Mucosa of descending colon (tissue), 3 donors: ENCODE measurements around the gene ZCCHC14. TPM values are rescaled to one million over a fixed set of nuclear protein-coding genes. Genes with fewer than 3 reads are reported as not detected.

Experiments
- ATAC-seq: fragments of 200-7000 bp; cut with Tn5 transposase; one replicate; pipeline ENCODE4 v1.9.1; 2020; ENCODE audit warnings: mild to moderate bottlenecking, moderate library complexity
- DNase-seq, 3 donors: peaks; one replicate each; pipeline ENCODE4 v3.0.0-alpha.2; 2020
- H3K36me3 ChIP-seq: fragments of 200-600 bp; one replicate; pipeline ENCODE4 v1.8.0; 2021; ENCODE audit warnings: low read depth, mild to moderate bottlenecking
- H3K4me1 ChIP-seq: fragments of 200-600 bp; one replicate; pipeline ENCODE4 v1.8.0; 2021; ENCODE audit warnings: low read depth, mild to moderate bottlenecking
- H3K4me3 ChIP-seq: fragments of 200-600 bp; one replicate; pipeline ENCODE4 v1.8.0; 2021; ENCODE audit warnings: mild to moderate bottlenecking
- H3K9me3 ChIP-seq: fragments of 200-600 bp; one replicate; pipeline ENCODE4 v1.8.0; 2021; ENCODE audit warnings: mild to moderate bottlenecking
- intact Hi-C, 2 donors: fragments of 100-400 bp; cut with DNase I in 1 of 2; cut with micrococcal nuclease in 1 of 2; formaldehyde crosslinking; loops; one replicate each; pipeline versions ENCODE4 v1.11.0 to v1.11.1; 2022; cut with DNase I, micrococcal nuclease
- total RNA-seq, 3 donors: library from RNA; stranded (reverse); fragmentation: NEBNext Ultra II Directional in 2 of 3; extraction: Animal tissue kit (Norgen Biotek cat#: 25700) in 2 of 3; gene quantifications; one replicate each; pipeline versions ENCODE4 v1.2.1 to v1.2.4, GENCODE V29; 2021 to 2023
- TF ChIP-seq, protein P1 (sequence below): fragments of 200-600 bp; IDR thresholded peaks from one replicate; pipeline ENCODE4 v1.8.0; 2022; ENCODE audit warnings: antibody characterized with exemption, mild to moderate bottlenecking
- donor health status: DM: no; HTN: no; CAD: no; lungs with moderate emphysema.
- donor health status: DM: no; HTN: no; CAD: no.
- donor health status: DM: no; HTN: yes; CAD: no.

ZCCHC14 gene
- total RNA-seq, 3 donors from 2014 or later: 30.3 to 36.4 (median 32.3) TPM

DNA sequence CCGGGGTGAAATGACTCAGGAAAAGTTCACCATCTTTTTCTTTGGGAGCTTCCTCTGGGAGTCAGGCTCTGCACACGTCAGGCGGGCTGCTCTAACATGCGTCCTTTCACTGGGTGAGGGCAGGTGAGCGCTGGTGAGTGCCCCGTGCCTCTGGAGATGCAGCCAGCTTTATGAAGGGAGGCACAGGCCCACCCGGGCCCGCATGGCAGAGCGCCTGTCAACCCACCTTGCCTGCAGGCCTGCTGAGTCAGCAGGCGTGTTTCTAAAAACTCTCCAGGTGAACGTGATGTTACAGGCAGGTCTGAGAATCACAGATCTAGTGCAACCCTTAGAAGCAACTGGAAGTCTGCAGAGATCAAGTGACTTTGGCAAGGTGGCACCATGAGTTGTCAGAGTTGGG lies 82.3 kb downstream of the ZCCHC14 start:
- Histone ChIP-seq H3K4me1 (no peaks in the 10 kb centered on the region), H3K36me3 (peaks cover 8% of the 10 kb centered on the region), H3K9me3 (no peaks in the 10 kb centered on the region), H3K4me3 (no peak overlapping the region)
- TF ChIP-seq, protein P1, sequence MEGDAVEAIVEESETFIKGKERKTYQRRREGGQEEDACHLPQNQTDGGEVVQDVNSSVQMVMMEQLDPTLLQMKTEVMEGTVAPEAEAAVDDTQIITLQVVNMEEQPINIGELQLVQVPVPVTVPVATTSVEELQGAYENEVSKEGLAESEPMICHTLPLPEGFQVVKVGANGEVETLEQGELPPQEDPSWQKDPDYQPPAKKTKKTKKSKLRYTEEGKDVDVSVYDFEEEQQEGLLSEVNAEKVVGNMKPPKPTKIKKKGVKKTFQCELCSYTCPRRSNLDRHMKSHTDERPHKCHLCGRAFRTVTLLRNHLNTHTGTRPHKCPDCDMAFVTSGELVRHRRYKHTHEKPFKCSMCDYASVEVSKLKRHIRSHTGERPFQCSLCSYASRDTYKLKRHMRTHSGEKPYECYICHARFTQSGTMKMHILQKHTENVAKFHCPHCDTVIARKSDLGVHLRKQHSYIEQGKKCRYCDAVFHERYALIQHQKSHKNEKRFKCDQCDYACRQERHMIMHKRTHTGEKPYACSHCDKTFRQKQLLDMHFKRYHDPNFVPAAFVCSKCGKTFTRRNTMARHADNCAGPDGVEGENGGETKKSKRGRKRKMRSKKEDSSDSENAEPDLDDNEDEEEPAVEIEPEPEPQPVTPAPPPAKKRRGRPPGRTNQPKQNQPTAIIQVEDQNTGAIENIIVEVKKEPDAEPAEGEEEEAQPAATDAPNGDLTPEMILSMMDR: no peak
- ATAC-seq: no peak
- DNase-seq: no peak
- intact Hi-C loops: no loop called here

DNA sequence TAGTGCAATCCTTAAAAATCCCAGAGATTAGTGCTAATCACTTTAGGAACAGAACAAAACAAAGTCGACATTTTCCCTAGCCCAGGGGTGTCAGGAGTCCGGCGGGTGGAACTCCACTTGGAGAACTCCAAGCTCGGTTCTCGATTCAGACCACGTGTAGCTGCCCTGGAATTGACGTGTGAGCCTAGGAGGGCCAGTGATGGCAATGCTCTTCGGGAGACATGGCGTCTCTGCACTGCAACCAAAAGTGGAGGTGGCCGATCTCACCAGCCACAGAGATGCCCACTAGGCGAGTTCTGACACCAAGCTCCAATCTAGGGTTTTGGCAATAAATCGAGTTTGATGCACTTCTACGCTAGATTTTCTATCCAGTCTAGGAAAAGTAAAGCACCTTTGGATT lies 83.0 kb downstream of the ZCCHC14 start:
- TF ChIP-seq, protein P1: no peak
- Histone ChIP-seq H3K9me3 (no peaks in the 10 kb centered on the region), H3K4me3 (no peak overlapping the region), H3K4me1 (no peaks in the 10 kb centered on the region), H3K36me3 (peaks cover 8% of the 10 kb centered on the region)
- no peak for DNase-seq
- intact Hi-C loops: no loop called here
- no peak for ATAC-seq

DNA sequence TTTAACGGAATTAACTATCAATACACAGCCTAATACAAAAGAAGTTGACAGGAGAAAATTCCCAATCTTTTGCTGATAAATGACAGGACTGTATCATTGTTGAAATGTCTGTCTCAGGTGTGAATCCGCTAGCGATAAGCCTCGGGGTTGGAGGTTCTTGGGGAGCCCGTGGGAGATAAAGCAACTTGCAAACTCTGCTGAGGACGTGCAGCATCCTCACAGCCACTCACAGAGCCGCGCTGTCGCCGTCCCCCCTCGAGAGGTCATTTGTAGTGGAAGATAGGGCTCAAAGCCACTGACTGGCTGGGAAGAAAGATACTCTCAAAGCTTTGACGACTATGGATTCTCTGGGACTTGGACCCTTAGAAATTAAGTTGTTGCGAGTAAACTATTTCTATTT lies 83.7 kb downstream of the ZCCHC14 start:
- H3K9me3 ChIP-seq: no peaks in the 10 kb centered on the region
- peaks cover 8% of the 10 kb centered on the region for H3K36me3 ChIP-seq
- TF ChIP-seq, protein P1: no peak
- H3K4me1 ChIP-seq: no peaks in the 10 kb centered on the region
- no peak overlapping the region for H3K4me3 ChIP-seq
- intact Hi-C loops: no loop called here
- ATAC-seq: no peak
- DNase-seq: no peak

DNA sequence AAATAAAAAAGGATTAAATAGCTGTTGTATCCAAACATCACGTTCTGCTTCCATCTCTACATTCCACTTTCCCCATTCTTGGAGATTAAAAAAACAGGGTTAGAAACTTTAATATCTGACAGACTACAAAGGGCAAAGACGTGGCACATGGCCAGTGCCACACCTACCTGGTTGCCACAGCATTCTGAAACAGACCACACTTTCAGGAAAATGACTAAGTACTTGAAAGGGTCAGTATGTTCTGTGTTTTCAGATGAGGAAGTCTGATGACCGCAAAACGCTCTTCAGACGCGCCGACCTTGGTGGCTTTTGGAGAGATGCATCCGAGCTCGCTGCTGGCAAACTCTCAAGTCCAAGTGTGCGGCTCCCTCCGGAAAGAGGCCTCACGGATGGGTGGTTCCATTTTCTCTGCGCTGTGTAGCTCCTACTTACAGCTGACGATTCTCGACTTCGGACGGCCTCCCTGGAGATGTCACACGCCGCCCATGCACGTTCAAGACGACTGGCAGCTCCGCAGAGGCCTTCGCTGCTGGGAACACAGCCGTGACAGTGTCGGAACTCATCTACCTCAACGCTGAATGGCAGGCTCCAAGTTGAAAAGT lies 85.2 kb downstream of the ZCCHC14 start:
- TF ChIP-seq, protein P1: no peak
- intact Hi-C loops: no loop called here
- H3K4me1 ChIP-seq: no peaks in the 10 kb centered on the region
- ATAC-seq: peak; percentile 66
- no peak overlapping the region for H3K4me3 ChIP-seq
- peak in 1 of 3 donors; percentile 43 for DNase-seq
- H3K9me3 ChIP-seq: no peaks in the 10 kb centered on the region
- H3K36me3 ChIP-seq: peaks cover 8% of the 10 kb centered on the region

DNA sequence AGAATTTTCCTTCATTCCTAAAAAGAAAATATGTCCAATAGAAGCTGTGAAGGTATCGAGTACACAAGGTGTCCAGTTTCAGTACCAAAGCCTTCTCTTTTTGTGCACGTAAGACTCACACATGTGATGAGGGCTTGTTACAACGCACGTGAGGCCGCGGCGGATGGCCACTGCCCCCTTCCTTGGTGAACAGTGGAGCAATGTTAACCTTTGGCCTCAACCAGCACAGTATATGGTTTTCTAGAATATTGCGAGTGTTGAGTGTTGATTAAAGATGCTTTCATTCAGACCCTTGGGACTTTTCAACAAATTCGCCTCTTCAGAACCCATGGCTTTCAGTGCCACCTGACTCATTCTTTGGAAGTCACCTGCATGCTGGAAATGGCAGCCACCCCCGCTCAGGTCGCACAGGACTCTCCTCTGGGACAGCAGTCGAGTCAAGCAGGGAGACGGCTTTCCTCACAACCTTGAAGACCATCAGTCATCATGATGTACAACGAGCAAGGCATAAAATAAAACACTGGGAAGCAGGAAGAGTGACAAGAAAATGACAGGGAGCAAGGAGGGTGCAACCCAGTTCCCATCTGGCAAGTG lies 86.2 kb downstream of the ZCCHC14 start:
- Histone ChIP-seq H3K4me3 (no peak overlapping the region), H3K9me3 (no peaks in the 10 kb centered on the region), H3K36me3 (no peaks in the 10 kb centered on the region), H3K4me1 (no peaks in the 10 kb centered on the region)
- intact Hi-C loops: no loop called here
- no peak for ATAC-seq
- no peak for DNase-seq
- TF ChIP-seq, protein P1: no peak
